Spleen (tissue), 11 donors: Measurements from ENCODE around the gene MEIS2. TPM values are rescaled to one million over a fixed set of nuclear protein-coding genes. Genes with fewer than 3 reads are reported as not detected.

Experiments
- DNase-seq: peaks from one replicate; pipeline ENCODE4 v3.0.0-alpha.2; 2020
- H3K27ac ChIP-seq, 8 donors: fragments of 200-600 bp; sonication (generic) in 7 of 8; 1 replicate in 4 of 8; 2 replicates in 4 of 8; pipeline versions ENCODE4 v1.5.0 to v1.8.0; 2016 to 2021; ENCODE audit warnings: inconsistent platforms in 4 of 8, mild to moderate bottlenecking in 4 of 8, moderate library complexity in 1 of 8
- H3K27me3 ChIP-seq, 7 donors: fragments of 200-600 bp; sonication (generic) in 6 of 7; replicated peaks in 1 of 7; 1 replicate in 4 of 7; 2 replicates in 3 of 7; pipeline versions ENCODE4 v1.5.0 to v1.8.0; 2016 to 2021; ENCODE audit warnings: inconsistent platforms in 3 of 7, mild to moderate bottlenecking in 1 of 7
- H3K36me3 ChIP-seq, 6 donors: fragments of 200-600 bp; sonication (generic) in 5 of 6; 1 replicate in 4 of 6; 2 replicates in 2 of 6; pipeline versions ENCODE4 v1.5.0 to v1.8.0; 2016 to 2021; ENCODE audit warnings: inconsistent platforms in 2 of 6
- H3K4me1 ChIP-seq, 6 donors: fragments of 200-600 bp; sonication (generic) in 5 of 6; 1 replicate in 3 of 6; 2 replicates in 3 of 6; pipeline versions ENCODE4 v1.5.0 to v1.8.0; 2016 to 2021; ENCODE audit warnings: inconsistent platforms in 3 of 6
- H3K4me3 ChIP-seq, 8 donors: fragments of 200-600 bp; sonication (generic) in 7 of 8; 1 replicate in 4 of 8; 2 replicates in 4 of 8; pipeline versions ENCODE4 v1.5.0 to v1.8.0; 2016 to 2021; ENCODE audit warnings: inconsistent platforms in 4 of 8, mild to moderate bottlenecking in 4 of 8, moderate library complexity in 2 of 8
- H3K9me3 ChIP-seq, 8 donors: fragments of 200-600 bp; sonication (generic) in 7 of 8; 1 replicate in 4 of 8; 2 replicates in 4 of 8; pipeline versions ENCODE4 v1.5.0 to v1.8.0; 2016 to 2021; ENCODE audit warnings: inconsistent platforms in 4 of 8
- POLR2A ChIP-seq, 3 donors: fragments of 450-650 bp; IDR thresholded peaks; one replicate each; pipeline ENCODE4 v1.5.1; 2017; ENCODE audit warnings: antibody characterized with exemption in 3 of 3, mild to moderate bottlenecking in 1 of 3
- POLR2AphosphoS5 ChIP-seq, 3 donors: sonication (generic); formaldehyde crosslinking; IDR thresholded peaks; one replicate each; pipeline ENCODE4 v1.5.1; 2017; ENCODE audit warnings: antibody characterized with exemption in 3 of 3
- WGBS, 5 donors: extraction: QIAGEN DNeasy Blood & Tissue Kit in 3 of 5; methylation state at CpG; one replicate each; pipeline versions ENCODE4 v1.1.5 to v1.1.7; 2013 to 2018; 5-methylcytosine and 5-hydroxymethylcytosine counted together
- intact Hi-C: fragments of 100-400 bp; cut with DNase I; formaldehyde crosslinking; loops from one replicate; pipeline ENCODE4 v1.15.0; 2023; ENCODE audit warnings: low total_unique reads
- polyA plus RNA-seq, 3 donors: library from polyadenylated mRNA; stranded (reverse); fragments of 200-250 nt; gene quantifications; one replicate each; pipeline ENCODE4 v1.2.1, GENCODE V29; 2013
- total RNA-seq, 7 donors: library from RNA; depleted of rRNA in 3 of 7; stranded (reverse); fragments of >200 nt in 3 of 7; fragmentation: NEBNext Ultra II Directional in 4 of 7; extraction: Animal tissue kit (Norgen Biotek cat#: 25700) in 4 of 7; gene quantifications; one replicate each; pipeline versions ENCODE4 v1.1.0 to v1.2.1, GENCODE V29; 2016 to 2021
- TF ChIP-seq, protein P1 (sequence below), 11 experiments: fragments of 200-600 bp in 7 of 11; fragments of 450-650 bp in 4 of 11; sonication (generic) in 4 of 11; IDR thresholded peaks in 8 of 11; conservative IDR thresholded peaks in 3 of 11; 1 replicate in 7 of 11; 2 replicates in 4 of 11; pipeline versions ENCODE4 v1.4.0 to v1.8.0; 2016 to 2021; ENCODE audit warnings: antibody characterized with exemption in 11 of 11, inconsistent platforms in 4 of 11, mild to moderate bottlenecking in 1 of 11
- donor health status: healthy with polysubstance abuse.
- donor health status: DM: no; HTN: no; CAD: no; lungs with moderate emphysema.
- donor health status: DM: no; HTN: no; CAD: no.
- donor health status: Bipolar disorder and iron deficiency.
- donor health status: healthy.
- donor health status: DM: no; HTN: no; CAD: no.
- donor health status: DM: yes; HTN: yes; CAD: no.

The MEIS2 gene
- total and polyA plus RNA-seq, 10 donors = 2.6 to 57.2 (median 23.5) TPM

GRCh38 chr15:37061996-37062395 lies 38.4 kb downstream of the MEIS2 start:
- Histone ChIP-seq H3K4me3 (no peak overlapping the region), H3K27me3 (no peaks in the 10 kb centered on the region), H3K36me3 (no peaks in the 10 kb centered on the region), H3K4me1 (peaks cover 0 to 3% (median 0%) of the 10 kb centered on the region in 6 donors), H3K27ac (no peak overlapping the region), H3K9me3 (no peaks in the 10 kb centered on the region)
- TF ChIP-seq, protein P1, sequence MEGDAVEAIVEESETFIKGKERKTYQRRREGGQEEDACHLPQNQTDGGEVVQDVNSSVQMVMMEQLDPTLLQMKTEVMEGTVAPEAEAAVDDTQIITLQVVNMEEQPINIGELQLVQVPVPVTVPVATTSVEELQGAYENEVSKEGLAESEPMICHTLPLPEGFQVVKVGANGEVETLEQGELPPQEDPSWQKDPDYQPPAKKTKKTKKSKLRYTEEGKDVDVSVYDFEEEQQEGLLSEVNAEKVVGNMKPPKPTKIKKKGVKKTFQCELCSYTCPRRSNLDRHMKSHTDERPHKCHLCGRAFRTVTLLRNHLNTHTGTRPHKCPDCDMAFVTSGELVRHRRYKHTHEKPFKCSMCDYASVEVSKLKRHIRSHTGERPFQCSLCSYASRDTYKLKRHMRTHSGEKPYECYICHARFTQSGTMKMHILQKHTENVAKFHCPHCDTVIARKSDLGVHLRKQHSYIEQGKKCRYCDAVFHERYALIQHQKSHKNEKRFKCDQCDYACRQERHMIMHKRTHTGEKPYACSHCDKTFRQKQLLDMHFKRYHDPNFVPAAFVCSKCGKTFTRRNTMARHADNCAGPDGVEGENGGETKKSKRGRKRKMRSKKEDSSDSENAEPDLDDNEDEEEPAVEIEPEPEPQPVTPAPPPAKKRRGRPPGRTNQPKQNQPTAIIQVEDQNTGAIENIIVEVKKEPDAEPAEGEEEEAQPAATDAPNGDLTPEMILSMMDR (IDR thresholded peaks at IDR 0.05 in 8 of 11, conservative IDR thresholded peaks at IDR 0.05 in 3 of 11) = no peak
- TF ChIP-seq POLR2AphosphoS5 (IDR thresholded peaks at IDR 0.05) = no peak
- DNase-seq = no peak
- intact Hi-C loops = no loop called here
- 74 to 89% (median 82%) methylated on average over 1 of the region's 1 CpG for WGBS, 5 donors

GRCh38 chr15:37059086-37059485 lies 41.3 kb downstream of the MEIS2 start:
- TF ChIP-seq POLR2A (IDR thresholded peaks at IDR 0.05) = no peak
- Histone ChIP-seq H3K4me3 (no peak overlapping the region), H3K4me1 (peaks cover 0 to 3% (median 0%) of the 10 kb centered on the region in 6 donors), H3K36me3 (no peaks in the 10 kb centered on the region), H3K27ac (no peak overlapping the region), H3K27me3 (no peaks in the 10 kb centered on the region), H3K9me3 (no peaks in the 10 kb centered on the region)
- DNase-seq = no peak
- WGBS, 5 donors = 37 to 71% (median 49%) methylated on average over 2 of the region's 2 CpGs
- intact Hi-C loops = no loop called here

GRCh38 chr15:37058316-37058985 lies 41.9 kb downstream of the MEIS2 start:
- H3K27ac ChIP-seq = no peak overlapping the region
- H3K4me1 ChIP-seq = peaks cover 0 to 3% (median 0%) of the 10 kb centered on the region in 6 donors
- DNase-seq = no peak
- no peaks in the 10 kb centered on the region for H3K27me3 ChIP-seq
- WGBS, 5 donors = 71 to 83% (median 75%) methylated on average over 6 of the region's 6 CpGs
- H3K4me3 ChIP-seq = no peak overlapping the region
- H3K9me3 ChIP-seq = no peaks in the 10 kb centered on the region
- H3K36me3 ChIP-seq = no peaks in the 10 kb centered on the region
- TF ChIP-seq POLR2AphosphoS5 (IDR thresholded peaks at IDR 0.05) (no peak), POLR2A (IDR thresholded peaks at IDR 0.05) (no peak)
- TF ChIP-seq, protein P1 (IDR thresholded peaks at IDR 0.05 in 8 of 11, conservative IDR thresholded peaks at IDR 0.05 in 3 of 11) = no peak
- intact Hi-C loops = no loop called here

GRCh38 chr15:37057831-37058230 lies 42.5 kb downstream of the MEIS2 start:
- TF ChIP-seq POLR2A (IDR thresholded peaks at IDR 0.05) = no peak
- TF ChIP-seq, protein P1 (IDR thresholded peaks at IDR 0.05 in 8 of 11, conservative IDR thresholded peaks at IDR 0.05 in 3 of 11) = no peak
- TF ChIP-seq POLR2AphosphoS5 (IDR thresholded peaks at IDR 0.05) = no peak
- H3K27me3 ChIP-seq = no peaks in the 10 kb centered on the region
- H3K27ac ChIP-seq = no peak overlapping the region
- H3K4me3 ChIP-seq = no peak overlapping the region
- 87 to 92% (median 91%) methylated on average over 9 of the region's 9 CpGs for WGBS, 5 donors
- no peaks in the 10 kb centered on the region for H3K9me3 ChIP-seq
- no peaks in the 10 kb centered on the region for H3K36me3 ChIP-seq
- intact Hi-C loops = no loop called here
- H3K4me1 ChIP-seq = peaks cover 0 to 3% (median 0%) of the 10 kb centered on the region in 6 donors
- DNase-seq = no peak
